SK-N-SH (cell line): Measurements from ENCODE around the gene HTRA3. TPM values are rescaled to one million over a fixed set of nuclear protein-coding genes. Genes with fewer than 3 reads are reported as not detected.

Experiments
- CTCF ChIA-PET: fragments of 300-600, 350-600 bp; formaldehyde crosslinking; extraction: SDS; loops from one replicate; lab custom pipeline; 2021; lab: Yijun Ruan, JAX
- POLR2A ChIA-PET: fragments of 350-600 bp; sonication (Branson Sonifier 250); formaldehyde crosslinking; extraction: SDS; loops from one replicate; lab custom pipeline; 2020; ENCODE audit warnings: antibody characterized with exemption, inconsistent platforms; lab: Yijun Ruan, JAX
- DNase-seq: peaks from one replicate; pipeline ENCODE4 v3.0.0; 2012
- H2AFZ ChIP-seq: fragments of 200-600 bp; sonication (generic); 2 replicates; pipeline ENCODE4 v1.8.1; 2016; ENCODE audit warnings: antibody characterized with exemption, mild to moderate bottlenecking, low read depth
- H3F3A ChIP-seq: fragments of 200-600 bp; sonication (generic); replicated peaks from 2 replicates; pipeline ENCODE3; 2016; ENCODE audit warnings: antibody characterized with exemption, mild to moderate bottlenecking; ENCODE audit not compliant: insufficient read depth
- H3K27ac ChIP-seq, 2 experiments: fragments of 200-500 bp in 1 of 2; fragments of 200-600 bp in 1 of 2; sonication (Bioruptor generic) in 1 of 2; sonication (generic), shearing (Covaris generic) in 1 of 2; 2 replicates each; pipeline versions ENCODE4 v1.5.1 to v1.6.1; 2014 to 2016; ENCODE audit warnings: low read depth in 2 of 2, inconsistent platforms in 1 of 2, low read length in 1 of 2, mild to moderate bottlenecking in 1 of 2, mixed read lengths in 1 of 2
- H3K27me3 ChIP-seq: fragments of 200-600 bp; sonication (generic), shearing (Covaris generic); 2 replicates; pipeline ENCODE4 v1.6.1; 2016; ENCODE audit warnings: mixed run types; ENCODE audit not compliant: insufficient read depth
- H3K36me3 ChIP-seq, 2 experiments: fragments of 200-500 bp in 1 of 2; fragments of 200-600 bp in 1 of 2; sonication (Bioruptor generic) in 1 of 2; sonication (generic) in 1 of 2; replicated peaks in 1 of 2; 2 replicates each; pipeline versions ENCODE3 to v1.5.1; 2014 to 2016; ENCODE audit warnings: low read length in 1 of 2, mild to moderate bottlenecking in 1 of 2; ENCODE audit not compliant: insufficient read depth in 2 of 2, control insufficient read depth in 1 of 2
- H3K4me1 ChIP-seq, 2 experiments: fragments of 200-500 bp in 1 of 2; fragments of 200-600 bp in 1 of 2; sonication (Bioruptor generic) in 1 of 2; sonication (generic), shearing (Covaris generic) in 1 of 2; 2 replicates each; pipeline versions ENCODE4 v1.5.1 to v1.6.1; 2014 to 2016; ENCODE audit warnings: low read depth in 1 of 2, low read length in 1 of 2, mixed run types in 1 of 2; ENCODE audit not compliant: insufficient read depth in 2 of 2, control insufficient read depth in 1 of 2
- H3K4me2 ChIP-seq: fragments of 200-600 bp; sonication (generic), shearing (Covaris generic); 2 replicates; pipeline ENCODE4 v1.6.1; 2017; ENCODE audit warnings: mixed run types
- H3K4me3 ChIP-seq, 2 experiments: fragments of 200-500 bp in 1 of 2; fragments of 200-600 bp in 1 of 2; sonication (Bioruptor generic) in 1 of 2; sonication (generic), shearing (Covaris generic) in 1 of 2; 2 replicates each; pipeline versions ENCODE4 v1.5.1 to v1.8.1; 2014 to 2016; ENCODE audit warnings: low read depth in 2 of 2, inconsistent platforms in 1 of 2, low read length in 1 of 2, mild to moderate bottlenecking in 1 of 2, mixed read lengths in 1 of 2, moderate library complexity in 1 of 2
- H3K79me2 ChIP-seq: fragments of 200-600 bp; sonication (generic); 2 replicates; pipeline ENCODE4 v1.8.1; 2017; ENCODE audit warnings: mild to moderate bottlenecking; ENCODE audit not compliant: insufficient read depth
- H3K9ac ChIP-seq: fragments of 200-600 bp; sonication (generic); 2 replicates; pipeline ENCODE4 v1.6.1; 2017; ENCODE audit warnings: mixed run types
- H3K9me2 ChIP-seq: fragments of 200-600 bp; sonication (generic); 2 replicates; pipeline ENCODE4 v1.6.1; 2017; ENCODE audit warnings: mixed run types
- H3K9me3 ChIP-seq: fragments of 200-600 bp; sonication (generic); 2 replicates; pipeline ENCODE4 v1.6.1; 2017; ENCODE audit warnings: mixed run types, mild to moderate bottlenecking, moderate library complexity
- H4K20me1 ChIP-seq: fragments of 200-600 bp; sonication (generic); 2 replicates; pipeline ENCODE4 v1.6.1; 2017; ENCODE audit warnings: mild to moderate bottlenecking, mixed run types; ENCODE audit not compliant: insufficient read depth
- EP300 ChIP-seq, 2 experiments: IDR thresholded peaks; 2 replicates each; pipeline versions ENCODE4 v1.4.0 to v1.6.1; 2012; ENCODE audit warnings: borderline replicate concordance in 1 of 2, low read depth in 1 of 2, low read length in 1 of 2
- EZH2phosphoT487 ChIP-seq: fragments of 200-600 bp; sonication (generic); IDR thresholded peaks from 2 replicates; pipeline ENCODE4 v1.6.1; 2017; ENCODE audit warnings: low read depth, mixed run types, mild to moderate bottlenecking, antibody characterized with exemption, moderate library complexity, borderline replicate concordance
- FOXM1 ChIP-seq: IDR thresholded peaks from 2 replicates; pipeline ENCODE4 v1.4.0; 2012; ENCODE audit warnings: low read depth, mild to moderate bottlenecking
- GABPA ChIP-seq: IDR thresholded peaks from 2 replicates; pipeline ENCODE4 v1.4.0; 2012; ENCODE audit warnings: low read depth, mild to moderate bottlenecking
- MEF2A ChIP-seq: IDR thresholded peaks from 2 replicates; pipeline ENCODE4 v1.4.0; 2012; ENCODE audit warnings: low read depth, borderline replicate concordance
- NFIC ChIP-seq: IDR thresholded peaks from 2 replicates; pipeline ENCODE4 v1.4.0; 2012; ENCODE audit warnings: borderline replicate concordance
- POLR2AphosphoS5 ChIP-seq: IDR thresholded peaks from 2 replicates; pipeline ENCODE4 v1.6.1; 2012; ENCODE audit warnings: low read depth, low read length
- RAD21 ChIP-seq: IDR thresholded peaks from 2 replicates; pipeline ENCODE4 v1.6.1; 2012; ENCODE audit warnings: mild to moderate bottlenecking, low read length
- RCOR1 ChIP-seq: fragments of 150-350 bp; IDR thresholded peaks from 2 replicates; pipeline ENCODE4 v1.6.1; 2017; ENCODE audit warnings: antibody characterized with exemption, low read length
- REST ChIP-seq: IDR thresholded peaks from 2 replicates; pipeline ENCODE4 v1.6.1; 2012; ENCODE audit warnings: mild to moderate bottlenecking, low read depth, low read length, moderate library complexity
- RFX5 ChIP-seq: IDR thresholded peaks from 2 replicates; pipeline ENCODE4 v1.6.1; 2012; ENCODE audit warnings: mild to moderate bottlenecking, improper control_type of control experiment, low read length
- SMC3 ChIP-seq: IDR thresholded peaks from 2 replicates; pipeline ENCODE4 v1.6.1; 2012; ENCODE audit warnings: low read depth, low read length, improper control_type of control experiment
- TCF12 ChIP-seq: IDR thresholded peaks from 2 replicates; pipeline ENCODE4 v1.4.0; 2012
- TEAD4 ChIP-seq: IDR thresholded peaks from 2 replicates; pipeline ENCODE4 v1.4.0; 2012; ENCODE audit warnings: mild to moderate bottlenecking, borderline replicate concordance; ENCODE audit not compliant: insufficient read depth
- YY1 ChIP-seq: IDR thresholded peaks from 2 replicates; pipeline ENCODE4 v1.4.0; 2012; ENCODE audit warnings: low read depth, mild to moderate bottlenecking
- WGBS: methylation state at CpG from one replicate; pipeline ENCODE4 v1.1.6; 2017; ENCODE audit warnings: low lambda C conversion rate; 5-methylcytosine and 5-hydroxymethylcytosine counted together
- polyA plus RNA-seq, 3 experiments: library from polyadenylated mRNA; depleted of rRNA; stranded (reverse); fragments of >200 nt; gene quantifications; 2 replicates each; pipeline ENCODE4 v1.2.3, GENCODE V29; 2012
- TF ChIP-seq, protein P1 (sequence below): IDR thresholded peaks from 2 replicates; pipeline ENCODE4; 2012
- TF ChIP-seq, protein P2 (sequence below): IDR thresholded peaks from 2 replicates; pipeline ENCODE4 v1.4.0; 2012; ENCODE audit warnings: low read depth, borderline replicate concordance
- TF ChIP-seq, protein P3 (sequence below): IDR thresholded peaks from 2 replicates; pipeline ENCODE4 v1.4.0; 2012; ENCODE audit warnings: low read depth

Gene HTRA3
- polyA plus RNA-seq, 1 of the 3 experiments (the other 2 are of a cell fraction) = 0.05 TPM

- CTCF ChIA-PET = interaction anchor here (0.6 to 1.6 kb wide), 2 partner anchors 139 to 165 kb away, joined by 3 to 5 read pairs; no protein-coding TSS in a partner anchor
- no peak overlapping the region for H3K9ac ChIP-seq
- no peaks in the 10 kb centered on the region for H3K9me3 ChIP-seq
- H3F3A ChIP-seq = no peaks in the 10 kb centered on the region
- no peaks in the 10 kb centered on the region for H3K27me3 ChIP-seq
- WGBS = 88% methylated on average over 14 of the region's 14 CpGs
- no peak for DNase-seq
- H3K79me2 ChIP-seq = no peaks in the 10 kb centered on the region
- no peak overlapping the region for H2AFZ ChIP-seq
- POLR2A ChIA-PET = no interaction called here
- no peak overlapping the region for H3K4me2 ChIP-seq
- H3K36me3 ChIP-seq = no peaks in the 10 kb centered on the region
- H3K4me3 ChIP-seq = no peak overlapping the region
- H3K27ac ChIP-seq = no peak overlapping the region
- H4K20me1 ChIP-seq = no peaks in the 10 kb centered on the region
- H3K4me1 ChIP-seq = peaks cover 5 to 42% of the 10 kb centered on the region in 2 experiments; a peak in 1 of 4 replicates
- TF ChIP-seq TEAD4 = no peak
- no peak for TF ChIP-seq EP300 (IDR thresholded peaks at IDR 0.05; ENCODE audit: borderline replicate concordance in 1 of 2, low read depth in 1 of 2, low read length in 1 of 2)
- no peak for TF ChIP-seq GABPA
- TF ChIP-seq, protein P1, sequence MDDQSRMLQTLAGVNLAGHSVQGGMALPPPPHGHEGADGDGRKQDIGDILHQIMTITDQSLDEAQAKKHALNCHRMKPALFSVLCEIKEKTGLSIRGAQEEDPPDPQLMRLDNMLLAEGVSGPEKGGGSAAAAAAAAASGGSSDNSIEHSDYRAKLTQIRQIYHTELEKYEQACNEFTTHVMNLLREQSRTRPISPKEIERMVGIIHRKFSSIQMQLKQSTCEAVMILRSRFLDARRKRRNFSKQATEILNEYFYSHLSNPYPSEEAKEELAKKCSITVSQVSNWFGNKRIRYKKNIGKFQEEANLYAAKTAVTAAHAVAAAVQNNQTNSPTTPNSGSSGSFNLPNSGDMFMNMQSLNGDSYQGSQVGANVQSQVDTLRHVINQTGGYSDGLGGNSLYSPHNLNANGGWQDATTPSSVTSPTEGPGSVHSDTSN = no peak
- TF ChIP-seq TCF12 = no peak
- TF ChIP-seq RFX5 = no peak
- TF ChIP-seq REST = no peak
- TF ChIP-seq FOXM1 = no peak
- TF ChIP-seq, protein P2, sequence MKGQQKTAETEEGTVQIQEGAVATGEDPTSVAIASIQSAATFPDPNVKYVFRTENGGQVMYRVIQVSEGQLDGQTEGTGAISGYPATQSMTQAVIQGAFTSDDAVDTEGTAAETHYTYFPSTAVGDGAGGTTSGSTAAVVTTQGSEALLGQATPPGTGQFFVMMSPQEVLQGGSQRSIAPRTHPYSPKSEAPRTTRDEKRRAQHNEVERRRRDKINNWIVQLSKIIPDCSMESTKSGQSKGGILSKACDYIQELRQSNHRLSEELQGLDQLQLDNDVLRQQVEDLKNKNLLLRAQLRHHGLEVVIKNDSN = no peak
- TF ChIP-seq YY1 = no peak
- no peak for TF ChIP-seq RCOR1
- no peak for TF ChIP-seq MEF2A
- no peak for TF ChIP-seq SMC3
- TF ChIP-seq NFIC = no peak
- TF ChIP-seq POLR2AphosphoS5 = no peak
- TF ChIP-seq, protein P3, sequence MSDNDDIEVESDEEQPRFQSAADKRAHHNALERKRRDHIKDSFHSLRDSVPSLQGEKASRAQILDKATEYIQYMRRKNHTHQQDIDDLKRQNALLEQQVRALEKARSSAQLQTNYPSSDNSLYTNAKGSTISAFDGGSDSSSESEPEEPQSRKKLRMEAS = no peak
- no peak for TF ChIP-seq EZH2phosphoT487
- no peak for TF ChIP-seq RAD21
- TF ChIP-seq, all 33 proteins: peak for 0
- H3K9me2 ChIP-seq = no peaks in the 10 kb centered on the region
Observed at GRCh38 chr4:8264106-8264505, 5.4 kb upstream of the HTRA3 start.
